ENCODE data around the gene IMPDH1.

- TF ChIP-seq CTCF (IDR thresholded peaks at IDR 0.05) (no peak), POLR2AphosphoS5 (IDR thresholded peaks at IDR 0.05) (no peak)
These were observed 44.4 kb downstream of the IMPDH1 start for GRCh38 chr7:128365432-128365831.
